ENCODE results near the gene GRIK4. TPM values are rescaled to one million over a fixed set of nuclear protein-coding genes. Genes with fewer than 3 reads are reported as not detected.

Gene GRIK4
- total RNA-seq, 1 donor from 2014 or later, result 2.2 TPM

GRCh38 chr11:120605469-120605868, 93.9 kb downstream of the GRIK4 start:
- Mint-ChIP-seq H3K4me1 (no peaks in the 10 kb centered on the region), H3K36me3 (no peaks in the 10 kb centered on the region), H3K9me3 (no peaks in the 10 kb centered on the region), H3K27me3 (ENCODE audit: low read depth) (peaks cover 36% of the 10 kb centered on the region), H3K27ac (no peak overlapping the region), H3K4me3 (no peak overlapping the region)
- DNase-seq (ENCODE audit: low spot score in 2 of 2, unreplicated experiment in 2 of 2), result no peak
- no peak for TF ChIP-seq CTCF (IDR thresholded peaks at IDR 0.05; ENCODE audit: unreplicated experiment)

GRCh38 chr11:120606211-120607010, 94.9 kb downstream of the GRIK4 start:
- no peak overlapping the region for H3K4me3 Mint-ChIP-seq
- H3K36me3 Mint-ChIP-seq, result no peaks in the 10 kb centered on the region
- no peaks in the 10 kb centered on the region for H3K4me1 Mint-ChIP-seq
- no peak for TF ChIP-seq CTCF (IDR thresholded peaks at IDR 0.05; ENCODE audit: unreplicated experiment)
- no peak for DNase-seq (ENCODE audit: low spot score in 2 of 2, unreplicated experiment in 2 of 2)
- H3K27ac Mint-ChIP-seq, result no peak overlapping the region
- H3K27me3 Mint-ChIP-seq (ENCODE audit: low read depth), result peaks cover 44% of the 10 kb centered on the region
- H3K9me3 Mint-ChIP-seq, result no peaks in the 10 kb centered on the region

- H3K9me3 Mint-ChIP-seq, result no peaks in the 10 kb centered on the region
- no peaks in the 10 kb centered on the region for H3K36me3 Mint-ChIP-seq
- peaks cover 56% of the 10 kb centered on the region for H3K27me3 Mint-ChIP-seq (ENCODE audit: low read depth)
- TF ChIP-seq CTCF (IDR thresholded peaks at IDR 0.05; ENCODE audit: unreplicated experiment), result no peak
- H3K4me1 Mint-ChIP-seq, result no peaks in the 10 kb centered on the region
- H3K4me3 Mint-ChIP-seq, result no peak overlapping the region
- no peak overlapping the region for H3K27ac Mint-ChIP-seq
- DNase-seq (ENCODE audit: low spot score in 2 of 2, unreplicated experiment in 2 of 2), result no peak
These were observed 96.5 kb downstream of the GRIK4 start for GRCh38 chr11:120608061-120608460.

- no peak for DNase-seq (ENCODE audit: low spot score in 2 of 2, unreplicated experiment in 2 of 2)
- Mint-ChIP-seq H3K27me3 (ENCODE audit: low read depth) (peaks cover 60% of the 10 kb centered on the region), H3K4me3 (no peak overlapping the region), H3K27ac (no peak overlapping the region), H3K9me3 (no peaks in the 10 kb centered on the region), H3K36me3 (no peaks in the 10 kb centered on the region), H3K4me1 (no peaks in the 10 kb centered on the region)
- no peak for TF ChIP-seq CTCF (IDR thresholded peaks at IDR 0.05; ENCODE audit: unreplicated experiment)
These were observed 97.2 kb downstream of the GRIK4 start for GRCh38 chr11:120608760-120609211.

- Mint-ChIP-seq H3K27me3 (ENCODE audit: low read depth) (peaks cover 67% of the 10 kb centered on the region), H3K36me3 (no peaks in the 10 kb centered on the region), H3K27ac (no peak overlapping the region), H3K9me3 (no peaks in the 10 kb centered on the region), H3K4me3 (no peak overlapping the region), H3K4me1 (no peaks in the 10 kb centered on the region)
- no peak for TF ChIP-seq CTCF (IDR thresholded peaks at IDR 0.05; ENCODE audit: unreplicated experiment)
- no peak for DNase-seq (ENCODE audit: low spot score in 2 of 2, unreplicated experiment in 2 of 2)
These were observed 98.6 kb downstream of the GRIK4 start for GRCh38 chr11:120610111-120610510.

All from mesothelial cell of epicardium (in vitro differentiated cells).